Measurements from ENCODE around the gene TFF1. TPM values are rescaled to one million over a fixed set of nuclear protein-coding genes. Genes with fewer than 3 reads are reported as not detected.
A peak's percentile ranks its signal among the peaks of the same experiment; 100 is the strongest.

Gene TFF1
- total and polyA plus RNA-seq, 11 donors: not detected

DNA sequence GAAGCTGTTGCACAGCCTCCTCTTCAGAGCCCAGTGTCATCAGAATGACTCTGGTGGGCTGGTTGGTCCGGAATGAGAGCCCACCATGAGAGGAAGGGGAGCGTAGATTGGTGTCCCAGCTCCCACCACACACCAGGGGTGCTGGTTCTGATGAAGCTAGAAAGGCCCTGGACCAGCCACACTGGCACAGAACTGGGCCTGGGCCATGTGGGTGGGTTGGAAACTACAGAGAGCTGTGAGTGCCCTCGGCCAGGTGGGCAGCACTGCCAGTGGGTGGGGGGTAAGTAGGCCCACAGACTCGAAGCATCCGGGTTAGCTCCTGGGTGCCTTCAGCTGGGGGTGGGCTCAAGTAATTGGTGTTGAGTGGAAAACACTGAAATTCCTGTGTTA is 11.6 kb upstream of the TFF1 start:
- 86 to 91% (median 89%) methylated on average over 5 of the region's 5 CpGs for WGBS, 4 donors
- H3K4me3 ChIP-seq: no peak overlapping the region
- TF ChIP-seq POLR2A (IDR thresholded peaks at IDR 0.05): no peak
- TF ChIP-seq CTCF (IDR thresholded peaks at IDR 0.05): no peak
- peaks cover 0 to 15% (median 4%) of the 10 kb centered on the region in 12 donors for H3K9me3 ChIP-seq
- intact Hi-C loops (cut with DNase I): no loop called here
- no peaks in the 10 kb centered on the region for H3K36me3 ChIP-seq
- ATAC-seq: no peak
- H3K4me1 ChIP-seq: no peaks in the 10 kb centered on the region
- H3K27me3 ChIP-seq: peaks cover 0 to 28% (median 3%) of the 10 kb centered on the region in 9 donors
- no peak overlapping the region for H3K27ac ChIP-seq
- DNase-seq: no peak

GRCh38 chr21:42377211-42377950 is 11.0 kb upstream of the TFF1 start:
- TF ChIP-seq CTCF (IDR thresholded peaks at IDR 0.05): no peak
- no peak for TF ChIP-seq POLR2A (IDR thresholded peaks at IDR 0.05)
- 73 to 81% (median 77%) methylated on average over 24 of the region's 24 CpGs for WGBS, 4 donors
- Histone ChIP-seq H3K27me3 (peaks cover 0 to 28% (median 3%) of the 10 kb centered on the region in 9 donors), H3K4me3 (no peak overlapping the region), H3K36me3 (no peaks in the 10 kb centered on the region), H3K4me1 (no peaks in the 10 kb centered on the region), H3K9me3 (peaks cover 0 to 13% (median 3%) of the 10 kb centered on the region in 12 donors), H3K27ac (no peak overlapping the region)
- ATAC-seq (no peak), DNase-seq (no peak)
- intact Hi-C loops (cut with DNase I): no loop called here

DNA sequence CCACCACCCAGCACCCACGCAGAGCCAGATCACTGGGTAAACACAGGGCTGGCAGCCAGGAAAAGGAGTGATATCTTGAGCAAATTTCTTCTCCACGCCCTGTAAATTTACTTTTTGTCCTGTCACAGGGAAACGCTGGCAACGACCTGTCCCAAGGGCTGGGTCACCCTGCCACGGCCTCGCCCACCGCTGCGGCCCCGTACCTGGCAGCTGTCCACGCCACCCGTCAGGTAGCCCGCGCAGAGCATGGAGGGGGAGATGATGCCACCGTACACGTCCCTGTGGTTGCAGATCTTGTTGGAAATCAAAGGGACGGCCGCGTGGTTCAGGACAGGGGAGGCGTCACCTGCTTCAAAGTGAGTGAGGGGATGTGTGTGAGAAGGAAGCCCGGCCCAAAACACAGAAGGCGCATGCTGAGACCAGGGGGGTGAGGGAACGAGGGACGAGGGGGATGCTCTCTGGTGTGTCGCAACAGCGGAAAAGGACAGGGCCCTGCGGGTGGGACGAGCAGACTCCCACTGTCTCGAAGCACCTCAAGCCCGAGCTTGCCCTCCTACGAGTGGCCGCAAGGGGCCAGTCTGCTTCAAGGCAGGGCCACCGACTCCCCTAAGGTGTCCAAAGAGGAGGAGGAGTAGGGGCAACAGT is 10.1 kb upstream of the TFF1 start:
- intact Hi-C loops (cut with DNase I): no loop called here
- peak in 2 of 12 donors; percentile 10 to 49 for TF ChIP-seq CTCF (IDR thresholded peaks at IDR 0.05)
- TF ChIP-seq POLR2A (IDR thresholded peaks at IDR 0.05): no peak
- peaks cover 0 to 28% (median 3%) of the 10 kb centered on the region in 9 donors for H3K27me3 ChIP-seq

DNA sequence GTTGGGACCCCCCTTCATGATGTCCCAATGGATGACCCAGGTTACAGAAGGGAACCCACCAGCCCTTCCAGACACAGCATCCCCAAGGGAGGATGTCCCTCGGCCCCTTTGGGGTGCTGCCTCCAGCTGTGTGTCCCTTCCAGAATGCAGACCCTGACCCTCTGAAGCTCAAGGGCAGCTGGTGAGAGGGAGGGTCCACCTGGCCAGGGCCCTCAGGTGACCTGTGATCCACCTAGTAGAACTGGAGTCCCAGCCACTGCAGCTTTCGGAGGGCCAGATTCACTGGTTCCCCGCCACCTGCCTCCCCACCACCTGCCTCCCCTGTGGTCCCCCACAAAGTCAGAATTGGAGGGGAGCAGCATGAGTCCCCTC is 9.6 kb upstream of the TFF1 start:
- TF ChIP-seq CTCF (IDR thresholded peaks at IDR 0.05) (no peak), POLR2A (IDR thresholded peaks at IDR 0.05) (no peak)
- Histone ChIP-seq H3K27me3 (peaks cover 0 to 28% (median 3%) of the 10 kb centered on the region in 9 donors), H3K4me1 (no peaks in the 10 kb centered on the region), H3K9me3 (no peaks in the 10 kb centered on the region), H3K27ac (no peak overlapping the region), H3K4me3 (no peak overlapping the region), H3K36me3 (no peaks in the 10 kb centered on the region)
- intact Hi-C loops (cut with DNase I): no loop called here
- ATAC-seq (no peak), DNase-seq (no peak)
- 80 to 90% (median 85%) methylated on average over 1 to 3 of the region's 3 CpGs for WGBS, 4 donors

More for the DNA sequence above, 10.1 kb upstream of the TFF1 start:
- Histone ChIP-seq H3K4me1 (no peaks in the 10 kb centered on the region), H3K4me3 (no peak overlapping the region), H3K36me3 (no peaks in the 10 kb centered on the region), H3K9me3 (peaks cover 0 to 5% (median 0%) of the 10 kb centered on the region in 12 donors), H3K27ac (no peak overlapping the region)
- ATAC-seq: no peak
- no peak for DNase-seq
- WGBS, 4 donors: 74 to 78% (median 75%) methylated on average over 21 to 32 of the region's 32 CpGs
